ENCODE measurements around the gene TMEM209. TPM values are rescaled to one million over a fixed set of nuclear protein-coding genes. Genes with fewer than 3 reads are reported as not detected.
"Not testable (repeated sequence)": the region's sequence is repeated elsewhere in the genome, so short reads cannot be mapped to it uniquely, and the experiment has no call there.

TMEM209 gene
- 10 to 100 TPM in 2 of 6 experiments, 1 to 10 TPM in 4; 5.8 to 10.9 (median 8.9) TPM for total RNA-seq
- long read RNA-seq, partial matches to known transcripts: 1 of 2 reads
- long read RNA-seq, other reads (novel, unspliced or antisense): 1 of 2 reads

DNA sequence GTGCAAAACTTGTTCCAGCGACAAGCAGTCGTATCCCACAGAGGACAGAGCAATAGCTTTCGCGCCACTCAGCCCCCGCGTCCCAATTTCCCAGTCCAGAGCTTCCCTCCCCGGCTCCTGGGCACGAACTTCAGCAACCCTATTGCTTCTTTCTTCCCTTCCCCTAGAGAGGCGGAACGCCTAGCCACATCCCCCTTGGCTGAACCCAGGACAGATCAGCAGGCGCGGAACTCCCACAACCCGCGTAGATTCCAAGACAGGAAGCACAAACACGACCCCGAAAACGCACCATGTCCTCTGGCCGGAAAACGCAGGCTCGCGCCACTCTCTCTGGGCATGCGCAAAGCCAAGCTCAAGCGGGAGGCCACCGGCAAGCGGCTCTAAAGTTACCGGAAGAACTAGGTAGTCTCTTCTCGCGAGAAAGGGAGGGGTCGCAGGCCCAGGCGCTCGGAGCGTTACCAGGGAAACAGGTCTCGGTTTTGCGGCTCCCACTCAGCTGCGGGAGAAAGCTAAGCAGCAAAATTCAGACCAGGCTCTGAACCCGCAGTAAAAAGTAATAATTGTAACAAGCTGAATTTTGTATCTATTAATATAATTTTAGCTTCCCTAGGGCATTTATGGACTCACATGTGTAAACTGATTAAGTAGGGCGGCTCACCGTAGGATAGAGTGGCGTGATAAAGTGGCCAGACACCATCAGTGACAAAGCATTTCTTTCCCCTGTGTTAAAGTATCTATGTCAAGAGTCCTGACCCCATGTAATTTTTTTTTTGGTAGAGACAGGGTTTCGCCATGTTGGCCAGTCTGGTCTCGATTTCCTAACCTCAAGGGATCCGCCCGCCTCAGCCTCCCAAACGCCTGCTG, at the start of gene TMEM209:
TMEM209 (minus strand) TSS at position 323 of the 864 bp plus-strand sequence; CDS start at position 292, 31 bp downstream.
- peak within 1 kb of the TSS; percentile 57 to 82 (median 57) for H3K27ac ChIP-seq
- peaks cover 0 to 6% (median 0%) of the 10 kb centered on the region in 4 donors for H3K4me1 ChIP-seq
- intact Hi-C loops (cut with DNase I): no loop called here
- DNase-seq (peak; percentile 95 to 96 (median 96)), ATAC-seq (peak; percentile 97 to 100 (median 99))
- no peaks in the 10 kb centered on the region for H3K9me3 ChIP-seq
- no peaks in the 10 kb centered on the region for H3K27me3 ChIP-seq
- WGBS (ENCODE audit: insufficient coverage, low coverage, low lambda C conversion rate, missing lambda C conversion rate): 2% methylated on average over 37 of the region's 44 CpGs
- H3K4me3 ChIP-seq: peak within 1 kb of the TSS; percentile 63 to 82 (median 66)
- peaks cover 0 to 20% (median 4%) of the 10 kb centered on the region in 4 donors for H3K36me3 ChIP-seq
- TF ChIP-seq POLR2A (IDR thresholded peaks at IDR 0.05) (peak; percentile 74), CTCF (IDR thresholded peaks at IDR 0.05) (no peak)

GRCh38 chr7:130254555-130254954, 49.3 kb upstream of the TMEM209 start:
- H3K27ac ChIP-seq: no peak overlapping the region
- WGBS (ENCODE audit: insufficient coverage, low coverage, low lambda C conversion rate, missing lambda C conversion rate): no CpG with 5 or more reads among the region's 6 CpGs
- DNase-seq (no peak), ATAC-seq (no peak)
- no peak overlapping the region for H3K4me3 ChIP-seq
- no peaks in the 10 kb centered on the region for H3K27me3 ChIP-seq
- intact Hi-C loops (cut with DNase I): no loop called here
- peaks cover 0 to 10% (median 4%) of the 10 kb centered on the region in 4 donors for H3K9me3 ChIP-seq
- H3K4me1 ChIP-seq: no peaks in the 10 kb centered on the region
- no peak for TF ChIP-seq CTCF (IDR thresholded peaks at IDR 0.05)
- TF ChIP-seq POLR2A (IDR thresholded peaks at IDR 0.05): no peak
- no peaks in the 10 kb centered on the region for H3K36me3 ChIP-seq

DNA sequence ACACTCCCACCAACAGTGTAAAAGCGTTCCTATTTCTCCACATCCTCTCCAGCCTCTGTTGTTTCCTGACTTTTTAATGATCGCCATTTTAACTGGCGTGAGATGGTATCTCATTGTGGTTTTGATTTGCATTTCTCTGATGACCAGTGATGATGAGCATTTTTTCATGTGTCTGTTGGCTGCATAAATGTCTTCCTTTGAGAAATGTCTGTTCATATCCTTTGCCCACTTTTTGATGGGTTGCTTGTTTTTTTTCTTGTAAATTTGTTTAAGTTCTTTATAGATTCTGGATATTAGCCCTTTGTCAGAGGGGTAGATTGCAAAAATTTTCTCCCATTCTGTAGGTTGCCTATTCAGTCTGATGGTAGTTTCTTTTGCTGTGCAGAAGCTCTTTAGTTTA, 44.4 kb upstream of the TMEM209 start:
- DNase-seq; H3K27ac ChIP-seq; H3K36me3 ChIP-seq; H3K4me1 ChIP-seq; ATAC-seq; intact Hi-C loops (cut with DNase I); H3K9me3 ChIP-seq; H3K4me3 ChIP-seq; H3K27me3 ChIP-seq: not testable (repeated sequence)
- WGBS (ENCODE audit: insufficient coverage, low coverage, low lambda C conversion rate, missing lambda C conversion rate): 81% methylated on average over 3 of the region's 3 CpGs

- ATAC-seq; intact Hi-C loops (cut with DNase I); H3K9me3 ChIP-seq; H3K27me3 ChIP-seq; H3K27ac ChIP-seq; DNase-seq; H3K4me1 ChIP-seq; H3K36me3 ChIP-seq; H3K4me3 ChIP-seq: not testable (repeated sequence)
- WGBS (ENCODE audit: insufficient coverage, low coverage, low lambda C conversion rate, missing lambda C conversion rate): 58% methylated on average over 3 of the region's 5 CpGs
Observed at GRCh38 chr7:130248842-130249241, 43.6 kb upstream of the TMEM209 start.

DNA sequence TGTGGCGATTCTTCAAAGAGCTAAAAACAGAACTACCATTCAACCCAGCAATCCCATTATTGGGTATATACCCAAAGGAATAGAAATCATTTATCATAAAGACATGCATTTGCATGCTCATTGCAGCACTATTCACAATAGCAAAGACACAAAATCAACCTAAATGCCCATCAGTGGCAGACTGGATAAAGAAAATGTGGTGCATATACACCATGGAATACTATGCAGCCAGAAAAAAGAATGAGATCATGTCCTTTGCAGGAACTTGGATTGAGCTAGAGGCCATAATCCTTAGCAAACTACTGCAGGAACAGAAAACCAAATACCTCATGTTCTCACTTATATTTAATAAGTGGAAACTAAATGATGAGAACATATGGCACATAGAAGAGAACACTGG, 41.3 kb upstream of the TMEM209 start:
- H3K27me3 ChIP-seq; H3K9me3 ChIP-seq; H3K4me1 ChIP-seq; ATAC-seq; H3K36me3 ChIP-seq; intact Hi-C loops (cut with DNase I); DNase-seq; H3K27ac ChIP-seq; H3K4me3 ChIP-seq: not testable (repeated sequence)
- WGBS (ENCODE audit: insufficient coverage, low coverage, low lambda C conversion rate, missing lambda C conversion rate): 53% methylated on average over 1 of the region's 1 CpG

DNA sequence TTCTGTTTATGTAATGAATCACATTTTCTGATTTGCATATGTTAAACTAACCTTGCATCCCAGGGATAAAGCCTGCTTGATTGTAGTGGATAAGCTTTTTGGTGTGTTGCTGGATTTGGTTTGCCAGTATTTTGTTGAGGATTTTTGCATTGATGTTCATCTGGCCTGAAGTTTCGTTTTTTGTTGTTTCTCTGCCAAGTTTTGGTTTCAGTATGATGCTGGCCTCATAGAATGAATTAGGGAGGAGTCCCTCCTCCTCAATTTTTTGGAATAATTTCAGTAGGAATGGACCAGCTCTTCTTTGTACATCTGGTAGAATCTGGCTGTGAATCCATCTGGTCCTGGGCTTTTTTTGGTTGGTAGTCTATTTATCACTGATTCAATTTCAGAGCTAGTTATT, 38.3 kb upstream of the TMEM209 start:
- H3K4me3 ChIP-seq; H3K27me3 ChIP-seq; intact Hi-C loops (cut with DNase I); H3K4me1 ChIP-seq; H3K36me3 ChIP-seq; H3K9me3 ChIP-seq; DNase-seq; H3K27ac ChIP-seq: not testable (repeated sequence)
- ATAC-seq: peak in 1 of 4 donors; percentile 18
- WGBS (ENCODE audit: insufficient coverage, low coverage, low lambda C conversion rate, missing lambda C conversion rate): 0% methylated on average over 1 of the region's 1 CpG

All from right lobe of liver (tissue), 6 donors.